Activated CD4-positive, CD25-positive, alpha-beta regulatory T cell (primary cell): ENCODE data around the gene B4GALT1.
"Not testable (repeated sequence)": the region's sequence is repeated elsewhere in the genome, so short reads cannot be mapped to it uniquely, and the experiment has no call there.

Source experiments
- DNase-seq, 4 experiments: peaks; one replicate each; lab custom pipeline; 2025; lab: John Stamatoyannopoulos, UW

Gene B4GALT1

GRCh38 chr9:33101104-33101951 lies 65.8 kb downstream of the B4GALT1 start:
- no peak for DNase-seq

GRCh38 chr9:33099754-33100153 lies 67.4 kb downstream of the B4GALT1 start:
- no peak for DNase-seq

- DNase-seq = no peak
Observed at GRCh38 chr9:33097192-33097591, 69.9 kb downstream of the B4GALT1 start.

GRCh38 chr9:33092634-33093033 lies 74.5 kb downstream of the B4GALT1 start:
- DNase-seq = no peak

GRCh38 chr9:33085672-33086071 lies 81.5 kb downstream of the B4GALT1 start:
- DNase-seq = not testable (repeated sequence)

GRCh38 chr9:33082538-33083326 lies 84.4 kb downstream of the B4GALT1 start:
- no peak for DNase-seq

GRCh38 chr9:33082128-33082527 lies 85.0 kb downstream of the B4GALT1 start:
- no peak for DNase-seq

- DNase-seq = peak; percentile 7 to 37 (median 13)
Observed at GRCh38 chr9:33081128-33081851, 85.8 kb downstream of the B4GALT1 start.

GRCh38 chr9:33080534-33080933 lies 86.6 kb downstream of the B4GALT1 start:
- no peak for DNase-seq

- DNase-seq = peak; percentile 82 to 91 (median 90)
Observed at GRCh38 chr9:33076046-33077004, 90.8 kb downstream of the B4GALT1 start, which contains the start of gene SMU1. Gene SMU1, minus strand, starts transcription at chr9:33076674. Its CDS starts 66 bp downstream, at chr9:33076608.

GRCh38 chr9:33068991-33069390 lies 98.1 kb downstream of the B4GALT1 start:
- DNase-seq = no peak

- DNase-seq = no peak
Observed at GRCh38 chr9:33065157-33066076, 101.7 kb downstream of the B4GALT1 start.
